Calu3 (cell line): ENCODE measurements around the gene ATXN2. TPM values are rescaled to one million over a fixed set of nuclear protein-coding genes. Genes with fewer than 3 reads are reported as not detected.
A peak's percentile ranks its signal among the peaks of the same experiment; 100 is the strongest.

ENCODE experiments used
- BruUV-seq: library from RNA; stranded (reverse); fragments of 400-500 nt; replicated peaks from 2 replicates; lab custom pipeline; 2021; lab: Mats Ljungman, UMichigan
- CTCF ChIA-PET: fragments of 300-600 bp; sonication (Branson Sonifier 250); formaldehyde crosslinking; loops from one replicate; lab custom pipeline; 2022; ENCODE audit warnings: antibody characterized with exemption; lab: Charles Lee
- DNase-seq: peaks from one replicate; pipeline ENCODE4 v3.0.0; 2022
- H3K27ac Mint-ChIP-seq: one replicate; pipeline ENCODE4 v1.8.0; 2022; ENCODE audit warnings: mixed read lengths; ENCODE audit not compliant: unreplicated experiment
- H3K27me3 Mint-ChIP-seq: one replicate; pipeline ENCODE4 v1.8.0; 2022; ENCODE audit warnings: mixed read lengths; ENCODE audit not compliant: unreplicated experiment
- H3K36me3 Mint-ChIP-seq: one replicate; pipeline ENCODE4 v1.8.0; 2022; ENCODE audit warnings: mild to moderate bottlenecking, moderate library complexity, mixed read lengths; ENCODE audit not compliant: insufficient read depth, unreplicated experiment
- H3K4me1 Mint-ChIP-seq: one replicate; pipeline ENCODE4 v1.8.0; 2022; ENCODE audit warnings: mild to moderate bottlenecking, low read depth, mixed read lengths; ENCODE audit not compliant: unreplicated experiment
- H3K4me3 Mint-ChIP-seq: one replicate; pipeline ENCODE4 v1.8.0; 2022; ENCODE audit warnings: mild to moderate bottlenecking, low read depth, moderate library complexity, mixed read lengths; ENCODE audit not compliant: unreplicated experiment
- H3K9me3 Mint-ChIP-seq: one replicate; pipeline ENCODE4 v1.8.0; 2022; ENCODE audit warnings: low read depth, mixed read lengths; ENCODE audit not compliant: unreplicated experiment
- intact Hi-C: fragments of 100-400 bp; cut with micrococcal nuclease; formaldehyde crosslinking; loops from one replicate; pipeline ENCODE4 v1.10.0; 2022; ENCODE audit not compliant: unreplicated experiment
- total RNA-seq: library from RNA; stranded (reverse); gene quantifications from 2 replicates; pipeline ENCODE4 v1.2.3, GENCODE V29; 2022
- TF ChIP-seq, protein P1 (sequence below): fragments of 200-600 bp; IDR thresholded peaks from one replicate; pipeline ENCODE4 v1.8.0; 2022; ENCODE audit warnings: antibody characterized with exemption; ENCODE audit not compliant: unreplicated experiment

ATXN2 gene
- total RNA-seq, 1 experiment from 2014 or later: 123 TPM

DNA sequence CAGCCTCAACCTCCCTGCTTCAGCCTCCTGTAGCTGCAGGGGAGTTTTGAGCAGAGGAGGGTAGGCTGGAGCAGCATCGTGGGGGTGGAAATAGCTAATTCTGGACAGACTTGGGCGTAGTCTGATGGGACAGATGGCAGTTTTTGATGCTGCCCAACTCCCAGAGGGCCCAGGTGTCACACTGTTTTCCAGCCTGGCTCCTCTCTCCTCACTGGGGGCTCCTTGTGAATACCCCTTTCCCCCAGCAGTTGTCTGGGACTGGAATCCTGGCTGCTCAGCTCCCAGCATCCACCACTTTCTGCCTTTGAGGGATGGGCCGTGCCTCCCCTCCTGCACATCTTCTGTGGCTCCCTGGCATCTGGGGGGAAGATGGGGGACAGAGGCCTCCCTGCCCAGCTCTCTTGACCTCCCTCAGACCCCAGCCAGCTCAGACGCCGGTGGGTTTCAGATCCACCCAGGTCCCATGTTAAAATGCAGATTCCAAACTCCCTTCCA, 159.4 kb downstream of the ATXN2 start:
- H3K36me3 Mint-ChIP-seq: peaks cover 85% of the 10 kb centered on the region
- H3K27ac Mint-ChIP-seq: no peak overlapping the region
- intact Hi-C loops: no loop called here
- CTCF ChIA-PET: no interaction called here
- no peak overlapping the region for H3K4me3 Mint-ChIP-seq
- H3K9me3 Mint-ChIP-seq: no peaks in the 10 kb centered on the region
- no peaks in the 10 kb centered on the region for H3K27me3 Mint-ChIP-seq
- BruUV-seq: no TSS peak
- DNase-seq: no peak
- H3K4me1 Mint-ChIP-seq: peaks cover 44% of the 10 kb centered on the region
- TF ChIP-seq, protein P1, sequence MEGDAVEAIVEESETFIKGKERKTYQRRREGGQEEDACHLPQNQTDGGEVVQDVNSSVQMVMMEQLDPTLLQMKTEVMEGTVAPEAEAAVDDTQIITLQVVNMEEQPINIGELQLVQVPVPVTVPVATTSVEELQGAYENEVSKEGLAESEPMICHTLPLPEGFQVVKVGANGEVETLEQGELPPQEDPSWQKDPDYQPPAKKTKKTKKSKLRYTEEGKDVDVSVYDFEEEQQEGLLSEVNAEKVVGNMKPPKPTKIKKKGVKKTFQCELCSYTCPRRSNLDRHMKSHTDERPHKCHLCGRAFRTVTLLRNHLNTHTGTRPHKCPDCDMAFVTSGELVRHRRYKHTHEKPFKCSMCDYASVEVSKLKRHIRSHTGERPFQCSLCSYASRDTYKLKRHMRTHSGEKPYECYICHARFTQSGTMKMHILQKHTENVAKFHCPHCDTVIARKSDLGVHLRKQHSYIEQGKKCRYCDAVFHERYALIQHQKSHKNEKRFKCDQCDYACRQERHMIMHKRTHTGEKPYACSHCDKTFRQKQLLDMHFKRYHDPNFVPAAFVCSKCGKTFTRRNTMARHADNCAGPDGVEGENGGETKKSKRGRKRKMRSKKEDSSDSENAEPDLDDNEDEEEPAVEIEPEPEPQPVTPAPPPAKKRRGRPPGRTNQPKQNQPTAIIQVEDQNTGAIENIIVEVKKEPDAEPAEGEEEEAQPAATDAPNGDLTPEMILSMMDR: no peak

DNA sequence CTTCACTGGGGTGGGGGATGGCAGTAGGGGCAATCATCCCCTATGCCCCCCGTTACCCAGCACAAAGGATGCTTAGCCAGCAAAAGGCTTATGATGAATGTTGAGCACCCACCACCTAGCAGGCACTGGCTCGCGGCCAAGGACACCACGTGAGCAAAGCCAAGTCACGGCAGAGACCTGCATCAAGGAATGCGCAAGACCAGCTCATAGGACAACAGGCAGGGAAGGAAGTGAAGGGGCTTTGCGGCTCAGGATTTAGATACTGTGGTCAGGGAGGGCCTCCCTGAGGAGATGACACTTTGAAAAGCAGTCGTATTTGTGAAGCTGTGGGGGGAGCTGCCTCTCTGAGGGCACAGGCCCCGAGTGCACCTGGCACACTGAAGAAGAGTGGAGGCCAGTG, 160.6 kb downstream of the ATXN2 start:
- CTCF ChIA-PET: interaction anchor here (0.6 to 2.6 kb wide), 7 partner anchors 13 to 843 kb away, joined by 3 to 15 read pairs (median 7); no protein-coding TSS in a partner anchor
- H3K4me3 Mint-ChIP-seq: peak overlapping the region; percentile 26
- H3K9me3 Mint-ChIP-seq: no peaks in the 10 kb centered on the region
- TF ChIP-seq, protein P1: no peak
- H3K36me3 Mint-ChIP-seq: peaks cover 76% of the 10 kb centered on the region
- H3K27ac Mint-ChIP-seq: peak overlapping the region; percentile 69
- peaks cover 44% of the 10 kb centered on the region for H3K4me1 Mint-ChIP-seq
- BruUV-seq: no TSS peak
- H3K27me3 Mint-ChIP-seq: no peaks in the 10 kb centered on the region
- DNase-seq: peak; percentile 80
- intact Hi-C loops: loop anchor here (1.0 kb wide), 1 partner anchor 41 kb away; no protein-coding TSS in a partner anchor

DNA sequence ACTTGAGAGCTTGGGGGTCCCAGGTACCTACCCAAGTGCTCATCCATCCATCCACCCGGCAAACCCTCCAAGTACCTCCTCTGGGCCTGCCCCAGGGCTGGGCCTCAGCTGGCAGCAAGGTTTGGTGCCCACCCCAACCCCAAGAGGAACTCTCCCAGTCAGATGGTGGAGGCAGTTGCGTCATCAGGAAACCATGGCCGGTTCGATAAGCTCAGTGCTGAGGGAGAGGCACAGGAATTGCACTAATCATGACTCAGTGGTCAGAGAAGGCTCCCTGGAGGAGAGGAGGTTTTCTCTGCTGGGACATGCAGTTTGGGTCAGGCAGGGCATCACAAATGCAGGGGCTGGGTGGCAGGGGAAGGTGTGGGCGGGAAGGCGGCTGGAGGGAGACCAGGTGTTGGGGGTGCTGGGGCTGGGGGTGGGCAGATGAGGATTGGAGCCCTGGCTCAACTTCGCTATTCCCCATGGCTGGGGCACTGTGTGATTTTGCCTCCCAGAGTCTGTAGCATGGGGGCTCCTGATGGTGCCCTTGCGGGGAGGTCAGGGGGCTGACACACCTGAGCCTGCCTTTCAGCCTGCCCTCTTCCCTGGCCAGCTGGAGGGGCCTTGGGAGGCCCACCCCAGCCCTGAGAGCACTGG, 161.2 kb downstream of the ATXN2 start:
- TF ChIP-seq, protein P1: no peak

DNA sequence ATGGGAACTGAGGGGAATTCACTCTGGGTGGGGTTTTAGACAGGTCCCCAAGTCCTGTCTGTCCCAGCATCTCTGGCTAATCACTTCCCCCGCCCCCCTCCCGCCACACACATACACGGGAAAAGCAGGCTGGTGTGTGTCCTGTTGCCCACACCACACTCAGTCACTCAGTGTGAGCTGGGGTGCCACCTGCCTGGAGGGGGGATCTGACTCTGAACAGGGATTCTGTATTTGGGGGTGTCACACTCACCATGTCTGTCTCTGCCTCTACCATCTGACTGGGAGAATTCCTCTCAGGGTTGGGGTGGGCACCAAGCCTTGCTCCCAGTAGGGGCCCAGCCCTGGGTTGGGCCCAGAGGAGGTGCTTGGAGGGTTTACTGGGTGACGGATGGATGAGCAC, 162.3 kb downstream of the ATXN2 start:
- TF ChIP-seq, protein P1: no peak
- DNase-seq: no peak
- peaks cover 41% of the 10 kb centered on the region for H3K4me1 Mint-ChIP-seq
- H3K27ac Mint-ChIP-seq: peak overlapping the region; percentile 69
- intact Hi-C loops: no loop called here
- peaks cover 71% of the 10 kb centered on the region for H3K36me3 Mint-ChIP-seq
- H3K27me3 Mint-ChIP-seq: no peaks in the 10 kb centered on the region
- H3K4me3 Mint-ChIP-seq: no peak overlapping the region
- CTCF ChIA-PET: interaction anchor here (2.6 kb wide), 1 partner anchor 34 kb away, joined by 8 read pairs; no protein-coding TSS in a partner anchor
- no TSS peak for BruUV-seq
- H3K9me3 Mint-ChIP-seq: no peaks in the 10 kb centered on the region

More for the DNA sequence above, 161.2 kb downstream of the ATXN2 start:
- peak overlapping the region; percentile 69 for H3K27ac Mint-ChIP-seq
- BruUV-seq: no TSS peak
- CTCF ChIA-PET: interaction anchor here (0.6 to 2.6 kb wide), 11 partner anchors 11 to 236 kb away, joined by 3 to 15 read pairs (median 6); no protein-coding TSS in a partner anchor
- H3K36me3 Mint-ChIP-seq: peaks cover 72% of the 10 kb centered on the region
- H3K4me1 Mint-ChIP-seq: peaks cover 42% of the 10 kb centered on the region
- H3K27me3 Mint-ChIP-seq: no peaks in the 10 kb centered on the region
- H3K4me3 Mint-ChIP-seq: peak overlapping the region; percentile 26
- peak; percentile 74 for DNase-seq
- intact Hi-C loops: loop anchor here (1.0 kb wide), 1 partner anchor 41 kb away; no protein-coding TSS in a partner anchor
- H3K9me3 Mint-ChIP-seq: no peaks in the 10 kb centered on the region
